TTC549 (cell line): ENCODE results near the gene NELL1.

ENCODE experiments used
- FAIRE-seq: peaks from 2 replicates; lab custom pipeline; 2012; peaks lifted over from hg19 to GRCh38; lab: Jason Lieb, UNC

The NELL1 gene

GRCh38 chr11:20668131-20668809, 1.1 kb upstream of the NELL1 start:
- FAIRE-seq, result no peak

DNA sequence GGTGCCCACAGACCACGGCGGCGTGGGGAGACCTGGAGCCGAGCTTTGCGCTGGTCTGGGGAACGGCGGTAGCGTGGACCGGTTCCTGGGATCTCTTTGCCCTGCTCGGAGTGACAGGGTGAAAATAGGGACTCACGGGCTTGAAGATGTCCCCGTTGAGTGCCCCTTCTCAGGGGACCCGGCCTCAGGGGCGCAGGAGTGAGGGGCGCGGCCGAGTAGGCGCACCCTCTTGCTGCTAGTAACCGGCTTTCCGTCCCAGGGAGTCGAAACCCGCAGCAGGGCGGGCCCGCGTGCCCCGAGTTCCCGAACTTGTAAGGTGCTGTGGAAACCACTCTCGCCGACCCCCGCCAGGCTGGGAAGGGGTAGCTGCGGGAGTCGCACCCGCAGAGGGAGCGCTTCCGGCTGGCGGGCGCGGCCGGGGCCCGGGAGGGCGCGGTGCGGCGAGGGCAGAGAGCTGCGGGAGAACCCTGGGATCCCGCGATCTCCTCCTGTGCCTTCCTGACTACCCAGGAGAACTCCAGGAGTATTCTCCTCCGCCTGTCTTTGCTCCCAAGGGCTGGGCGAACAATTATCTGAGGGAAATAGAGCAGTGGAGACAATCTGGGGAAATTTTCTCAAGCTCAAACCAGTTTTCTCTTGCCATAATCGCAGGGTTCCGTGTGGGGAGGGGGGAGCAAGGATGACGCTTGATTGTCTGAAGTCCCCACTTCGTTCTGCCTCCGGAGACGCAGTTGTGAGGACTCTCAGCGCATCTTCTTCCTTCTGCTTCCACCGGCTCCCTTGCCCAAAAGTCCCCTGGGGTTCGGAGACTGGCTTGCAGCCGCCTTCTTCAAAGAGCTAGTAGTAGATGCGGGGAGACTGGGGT, 666 bp downstream of the NELL1 start:
- FAIRE-seq, result no peak

GRCh38 chr11:20670932-20671403, 1.6 kb downstream of the NELL1 start:
- no peak for FAIRE-seq

DNA sequence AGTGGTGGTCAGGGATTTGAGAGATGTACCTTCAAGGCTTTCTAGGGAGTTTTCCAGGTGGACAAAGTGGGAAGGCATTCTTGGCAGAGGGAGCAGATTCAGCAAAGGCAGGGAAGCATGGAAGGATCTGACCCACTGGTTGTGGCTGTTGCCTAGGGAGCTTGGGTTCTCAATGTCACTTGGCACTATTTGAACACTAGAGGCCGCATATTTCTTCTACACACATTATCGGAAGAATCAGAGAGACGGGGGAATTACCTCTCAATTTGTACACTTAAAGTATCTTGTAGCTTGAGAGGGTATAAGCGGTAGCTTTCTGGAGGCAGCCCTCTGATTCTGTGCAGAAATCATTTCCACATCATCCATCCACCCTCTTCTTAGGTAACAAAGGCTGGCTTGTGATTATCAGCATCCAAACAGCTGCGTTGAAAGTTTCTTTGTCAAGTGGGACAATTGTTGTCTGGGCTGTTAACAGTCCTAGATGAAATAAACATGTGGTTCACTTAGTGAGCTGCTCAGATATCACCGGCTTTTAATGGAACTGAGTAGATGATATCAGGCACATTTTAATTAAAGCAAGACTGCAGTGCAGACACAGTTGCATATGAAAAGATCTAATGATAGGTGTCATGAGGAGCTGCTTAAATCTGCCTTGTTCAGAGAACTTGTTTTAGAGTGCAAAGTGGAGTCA, 2.6 kb downstream of the NELL1 start:
- no peak for FAIRE-seq

- no peak for FAIRE-seq
These were observed 3.2 kb downstream of the NELL1 start for GRCh38 chr11:20672575-20672974.

- FAIRE-seq, result no peak
These were observed 7.3 kb downstream of the NELL1 start for GRCh38 chr11:20676658-20677057.

GRCh38 chr11:20688761-20689160, 19.4 kb downstream of the NELL1 start:
- FAIRE-seq, result no peak

DNA sequence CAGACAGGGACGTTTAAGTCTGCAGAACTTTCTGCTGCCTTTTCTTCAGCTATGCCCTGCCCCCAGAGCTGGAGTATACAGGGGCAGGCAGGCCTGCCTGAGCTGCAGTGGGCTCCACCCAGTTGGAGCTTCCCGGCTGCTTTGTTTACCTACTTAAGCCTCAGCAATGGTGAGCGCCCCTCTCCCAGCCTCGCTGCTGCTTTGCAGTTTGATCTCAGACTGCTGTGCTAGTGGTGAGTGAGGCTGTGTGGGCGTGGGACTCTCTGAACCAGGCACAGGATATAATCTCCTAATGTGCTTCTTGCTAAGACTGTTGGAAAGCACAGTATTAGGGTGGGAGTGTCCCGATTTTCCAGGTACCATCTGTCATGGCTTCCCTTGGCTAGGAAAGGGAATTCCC, 38.5 kb downstream of the NELL1 start:
- no peak for FAIRE-seq

GRCh38 chr11:20712912-20713311, 43.5 kb downstream of the NELL1 start:
- no peak for FAIRE-seq

- FAIRE-seq, result no peak
These were observed 46.1 kb downstream of the NELL1 start for GRCh38 chr11:20715464-20715863.

DNA sequence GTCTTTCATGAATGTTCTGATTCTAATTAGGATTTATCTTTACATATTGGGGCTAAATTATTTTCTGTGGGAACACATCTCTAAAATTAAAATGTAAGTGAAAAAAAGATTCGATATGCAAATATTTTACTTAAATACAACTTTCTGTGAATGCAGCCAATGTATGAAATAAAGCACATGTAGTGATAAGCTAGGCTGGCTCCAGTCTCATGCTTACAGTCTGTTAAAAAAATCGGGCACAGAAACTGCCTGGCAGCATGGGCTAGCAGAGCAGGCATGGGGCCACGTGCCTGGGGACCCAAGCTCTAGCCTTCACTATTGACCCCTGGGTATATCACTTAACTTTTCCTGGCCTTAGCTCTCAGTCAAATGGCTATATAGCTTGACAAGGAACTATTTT, 46.5 kb downstream of the NELL1 start:
- FAIRE-seq, result no peak

- no peak for FAIRE-seq
These were observed 50.4 kb downstream of the NELL1 start for GRCh38 chr11:20719821-20720220.

GRCh38 chr11:20723366-20723765, 54.0 kb downstream of the NELL1 start:
- FAIRE-seq, result no peak

DNA sequence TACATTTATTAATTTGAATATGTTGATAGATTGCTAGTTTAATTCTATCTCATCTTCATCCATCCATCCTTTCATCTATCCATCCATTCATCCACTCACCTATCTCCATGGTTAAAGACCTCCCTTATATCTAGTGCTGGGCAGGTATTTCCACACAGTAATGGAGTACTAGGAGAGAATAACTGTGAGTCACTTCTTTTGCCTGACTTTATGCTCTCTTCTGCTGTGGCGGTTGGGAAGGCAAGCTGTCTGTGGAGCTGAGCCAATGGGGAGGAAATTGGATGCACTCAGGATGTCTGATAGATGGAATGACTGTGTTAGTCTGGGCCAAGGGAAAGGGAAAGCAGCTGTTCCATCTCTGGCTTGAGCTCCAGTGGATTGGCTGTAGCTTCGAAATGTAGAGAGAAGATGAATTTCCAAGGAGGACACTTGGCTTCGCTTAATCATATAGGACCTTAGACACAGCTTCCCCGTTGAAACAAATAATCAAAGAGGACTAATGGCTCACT, 60.3 kb downstream of the NELL1 start:
- FAIRE-seq, result no peak

DNA sequence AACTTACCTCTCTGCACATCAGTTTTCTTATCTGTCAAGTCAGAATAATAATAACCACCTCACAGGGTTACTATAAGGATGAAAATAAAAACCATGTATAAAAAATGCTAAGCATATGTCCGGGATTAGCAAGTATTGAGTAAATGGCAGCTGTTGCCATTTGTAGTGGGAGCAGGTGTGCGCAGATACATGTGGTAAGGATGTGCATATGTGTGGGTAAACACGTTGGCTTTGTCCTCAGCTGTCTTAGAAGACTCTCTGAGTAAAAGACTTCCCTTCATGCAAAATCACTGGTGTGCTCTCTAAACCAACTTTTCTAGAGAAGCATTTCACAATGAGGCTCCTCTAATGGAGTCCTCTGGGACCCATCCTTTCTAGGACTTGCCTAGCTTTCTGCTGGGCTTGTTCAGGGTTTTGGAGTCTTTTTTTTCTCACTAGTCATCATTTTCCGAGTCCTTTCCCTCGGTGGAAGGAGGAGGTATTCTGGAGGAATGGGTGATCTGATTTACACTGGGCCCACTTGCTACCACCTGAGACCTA, 62.4 kb downstream of the NELL1 start:
- no peak for FAIRE-seq

DNA sequence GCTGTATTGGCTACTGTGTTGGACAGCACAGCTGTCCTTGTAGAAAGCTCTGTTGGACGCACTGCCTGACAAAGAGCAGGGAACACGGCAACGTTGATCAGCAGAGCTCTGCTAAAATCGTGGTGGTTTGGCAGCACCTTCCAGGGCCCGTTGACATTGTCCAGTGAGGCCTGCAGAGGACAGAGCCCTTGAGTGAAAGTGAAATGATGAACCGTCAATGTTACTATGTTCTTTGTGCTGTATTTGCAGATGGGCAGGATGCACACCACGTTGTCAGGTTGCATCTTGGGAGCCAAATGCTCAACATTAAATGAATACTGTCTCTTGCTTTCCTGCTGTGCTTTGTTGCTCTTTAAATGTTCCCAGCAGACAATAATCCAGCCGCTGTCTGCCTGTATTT, 69.7 kb downstream of the NELL1 start:
- no peak for FAIRE-seq

DNA sequence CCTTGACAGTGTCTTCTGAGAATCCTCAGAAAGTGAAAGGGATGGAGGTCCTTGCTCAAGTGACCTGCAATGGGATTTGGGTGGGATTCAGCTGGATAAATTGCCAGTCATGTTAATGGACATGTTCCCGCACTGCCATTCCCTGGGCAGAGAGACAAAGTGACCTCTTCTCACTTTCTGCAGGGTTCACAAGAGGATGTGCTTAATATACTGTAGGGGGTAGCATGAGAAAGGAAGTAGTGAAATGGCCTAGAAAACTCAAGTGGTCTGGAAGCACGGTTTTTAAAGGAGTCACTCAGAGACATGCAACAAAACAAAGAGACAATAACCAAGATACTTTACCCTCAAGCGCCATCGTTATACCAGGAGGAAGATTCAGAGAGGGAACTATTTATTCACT, 70.2 kb downstream of the NELL1 start:
- no peak for FAIRE-seq

- no peak for FAIRE-seq
These were observed 85.5 kb downstream of the NELL1 start for GRCh38 chr11:20754933-20755332.

- FAIRE-seq, result no peak
These were observed 90.2 kb downstream of the NELL1 start for GRCh38 chr11:20759541-20759940.

DNA sequence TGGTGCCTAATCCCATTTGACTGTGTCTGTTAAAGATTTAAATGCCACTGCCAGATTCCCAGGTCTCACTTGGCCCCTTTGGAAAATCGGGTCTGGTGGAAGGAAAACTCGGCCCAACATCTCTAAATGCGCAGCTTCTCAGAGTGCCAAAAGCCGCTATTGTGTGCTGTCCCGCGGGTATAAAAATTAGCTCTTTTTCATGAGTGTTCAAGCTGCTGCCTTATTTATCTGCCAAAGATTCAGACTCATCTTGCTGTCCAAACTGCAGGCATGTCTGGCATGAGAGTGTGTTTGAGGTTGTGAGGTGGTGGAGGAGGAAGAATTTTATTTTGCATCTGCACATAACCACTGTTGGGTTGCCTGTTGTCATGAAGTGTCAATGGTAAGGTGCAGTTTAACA, 91.4 kb downstream of the NELL1 start:
- FAIRE-seq, result no peak

DNA sequence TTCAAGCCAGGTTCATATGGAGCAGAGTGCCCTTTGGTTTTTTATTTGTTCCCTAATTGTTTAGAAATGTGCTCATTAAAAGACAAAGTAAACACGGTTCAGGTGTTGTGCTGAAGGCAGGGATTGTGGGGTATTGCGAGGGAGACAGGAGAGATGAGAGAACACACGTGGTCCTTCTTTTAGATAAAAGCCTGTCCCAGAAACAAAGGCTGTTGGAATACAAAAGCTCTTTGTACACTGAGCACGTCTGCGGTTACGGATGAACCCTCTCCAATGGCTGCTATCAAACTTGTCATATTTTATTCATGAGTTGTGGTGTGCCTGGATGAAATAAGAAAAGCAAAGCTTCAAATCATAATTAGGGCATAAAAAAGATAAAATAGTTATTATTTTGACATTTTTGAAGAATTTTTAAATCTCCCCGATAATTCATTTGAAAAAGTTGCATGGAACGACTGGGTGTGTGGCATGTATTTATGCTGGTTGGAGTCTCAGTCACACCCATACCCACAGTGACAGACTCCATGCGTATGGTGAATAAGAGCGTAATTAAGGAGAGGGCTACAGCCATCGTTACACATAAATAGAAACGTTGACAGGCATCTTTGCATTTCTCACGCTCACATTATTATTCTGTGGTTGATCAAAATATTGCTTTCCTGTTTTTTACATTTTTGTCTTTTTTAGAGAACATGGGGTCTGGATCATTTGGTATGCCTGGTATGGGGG, 92.9 kb downstream of the NELL1 start:
- FAIRE-seq, result no peak

DNA sequence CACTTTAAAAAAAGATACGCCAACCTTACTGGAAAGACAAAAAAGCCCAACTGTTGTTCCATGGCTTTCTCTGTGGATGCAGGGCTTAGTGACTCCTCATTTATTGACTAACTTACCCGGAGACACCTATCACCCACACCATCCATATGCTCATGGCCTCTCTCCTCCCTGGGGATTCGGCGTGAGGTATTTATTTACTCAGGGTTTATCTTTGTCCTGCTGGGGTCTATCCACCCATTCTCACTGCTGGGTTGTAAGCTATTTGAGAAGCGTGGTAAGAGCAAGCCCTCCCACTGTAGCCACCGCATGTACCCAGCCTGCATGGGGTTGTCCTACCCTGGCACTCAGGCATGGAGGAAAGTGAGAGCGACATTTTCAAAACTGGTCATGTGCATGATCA, 93.6 kb downstream of the NELL1 start:
- FAIRE-seq, result no peak
